ENCODE results near the gene DGKB.

DNA sequence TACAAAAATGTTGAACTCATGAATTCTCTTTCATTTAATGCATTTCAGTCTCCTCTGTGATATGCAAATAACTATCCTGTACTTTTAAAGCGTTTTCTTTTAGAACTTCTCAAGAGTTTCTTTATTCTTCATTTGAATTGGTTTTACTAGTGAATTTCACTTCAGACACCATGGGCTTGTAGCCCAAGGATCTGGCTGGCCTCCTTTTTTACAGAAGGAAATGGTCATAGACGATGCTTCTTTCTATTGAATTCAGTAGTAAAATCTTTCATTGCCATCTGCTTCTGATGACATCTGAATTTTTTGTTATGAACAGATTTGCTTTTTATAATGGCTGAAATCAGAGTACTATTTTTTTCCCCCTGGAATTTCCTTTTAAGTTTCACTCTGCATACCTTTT lies 777.8 kb downstream of the DGKB start:
- TF ChIP-seq, protein P1, sequence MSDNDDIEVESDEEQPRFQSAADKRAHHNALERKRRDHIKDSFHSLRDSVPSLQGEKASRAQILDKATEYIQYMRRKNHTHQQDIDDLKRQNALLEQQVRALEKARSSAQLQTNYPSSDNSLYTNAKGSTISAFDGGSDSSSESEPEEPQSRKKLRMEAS (IDR thresholded peaks at IDR 0.05; ENCODE audit: low read depth): no peak
- TF ChIP-seq RFX5 (IDR thresholded peaks at IDR 0.05; ENCODE audit: low read length): no peak
- no peak for TF ChIP-seq YY1 (IDR thresholded peaks at IDR 0.05; ENCODE audit: low read depth)

Measured in SK-N-SH (cell line).